ENCODE data around the gene BUB3. TPM values are rescaled to one million over a fixed set of nuclear protein-coding genes. Genes with fewer than 3 reads are reported as not detected.
A peak's percentile ranks its signal among the peaks of the same experiment; 100 is the strongest.

The BUB3 gene
- total and polyA plus RNA-seq, 2 donors (not counting 1 experiment from before 2014, with no cell fraction given) = 121 to 195 TPM

DNA sequence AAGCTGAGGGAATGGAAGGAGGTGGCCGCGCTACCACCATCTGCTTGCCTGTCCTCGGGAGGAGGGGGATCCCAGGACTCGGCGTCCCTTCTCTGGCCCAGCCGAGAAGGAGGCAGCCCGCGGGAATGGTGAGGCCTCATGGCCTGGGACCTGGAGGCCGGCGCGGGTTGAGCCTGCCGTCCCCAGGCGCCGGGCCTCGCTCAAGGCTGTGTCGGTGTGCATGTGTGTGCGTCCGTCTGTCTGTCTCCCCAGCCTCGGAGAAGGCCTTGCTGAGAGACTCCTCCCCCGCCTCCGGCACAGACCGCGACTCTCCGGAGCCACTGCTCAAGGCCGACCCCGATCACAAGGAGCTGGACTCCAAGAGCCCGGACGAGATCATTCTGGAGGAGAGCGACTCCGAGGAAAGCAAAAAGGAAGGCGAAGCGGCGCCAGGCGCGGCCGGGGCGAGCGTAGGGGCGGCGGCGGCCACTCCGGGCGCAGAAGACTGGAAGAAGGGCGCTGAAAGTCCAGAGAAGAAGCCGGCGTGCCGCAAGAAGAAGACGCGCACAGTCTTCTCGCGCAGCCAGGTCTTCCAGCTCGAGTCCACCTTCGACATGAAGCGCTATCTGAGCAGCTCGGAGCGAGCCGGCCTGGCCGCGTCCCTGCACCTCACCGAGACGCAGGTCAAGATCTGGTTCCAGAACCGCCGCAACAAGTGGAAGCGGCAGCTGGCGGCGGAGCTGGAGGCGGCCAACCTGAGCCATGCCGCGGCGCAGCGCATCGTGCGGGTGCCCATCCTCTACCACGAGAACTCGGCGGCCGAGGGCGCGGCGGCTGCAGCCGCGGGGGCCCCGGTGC, 17.2 kb upstream of the BUB3 start:
- peaks cover 90% of the 10 kb centered on the region for H3K27me3 ChIP-seq (ENCODE audit: control insufficient read depth, insufficient read depth, low read length)
- H3K9ac ChIP-seq (ENCODE audit: insufficient read depth, low read length) = no peak overlapping the region
- H3K4me1 ChIP-seq (ENCODE audit: control insufficient read depth, extremely low read depth, insufficient read depth, low read length) = peaks cover 5% of the 10 kb centered on the region
- no peak overlapping the region for H3K27ac ChIP-seq (ENCODE audit: insufficient read depth, low read length)
- no peaks in the 10 kb centered on the region for H3K36me3 ChIP-seq (ENCODE audit: control insufficient read depth, insufficient read depth, low read length)
- H3K79me2 ChIP-seq (ENCODE audit: control insufficient read depth, insufficient read depth, low read length) = no peaks in the 10 kb centered on the region
- H3K4me3 ChIP-seq (replicated peaks in 1 of 4; ENCODE audit: control extremely low read depth in 1 of 4, insufficient read depth in 1 of 4, low read depth in 3 of 4, low read length in 4 of 4) = no peak overlapping the region
- peak overlapping the region; percentile 25 for H3K4me2 ChIP-seq (ENCODE audit: extremely low read depth, insufficient read depth, low read length)
- no peaks in the 10 kb centered on the region for H4K20me1 ChIP-seq (ENCODE audit: control insufficient read depth, extremely low read depth, insufficient read depth, low read length)
- H3K9me3 ChIP-seq (ENCODE audit: control insufficient read depth, insufficient read depth, low read depth, low read length) = no peaks in the 10 kb centered on the region
- TF ChIP-seq, protein P1, sequence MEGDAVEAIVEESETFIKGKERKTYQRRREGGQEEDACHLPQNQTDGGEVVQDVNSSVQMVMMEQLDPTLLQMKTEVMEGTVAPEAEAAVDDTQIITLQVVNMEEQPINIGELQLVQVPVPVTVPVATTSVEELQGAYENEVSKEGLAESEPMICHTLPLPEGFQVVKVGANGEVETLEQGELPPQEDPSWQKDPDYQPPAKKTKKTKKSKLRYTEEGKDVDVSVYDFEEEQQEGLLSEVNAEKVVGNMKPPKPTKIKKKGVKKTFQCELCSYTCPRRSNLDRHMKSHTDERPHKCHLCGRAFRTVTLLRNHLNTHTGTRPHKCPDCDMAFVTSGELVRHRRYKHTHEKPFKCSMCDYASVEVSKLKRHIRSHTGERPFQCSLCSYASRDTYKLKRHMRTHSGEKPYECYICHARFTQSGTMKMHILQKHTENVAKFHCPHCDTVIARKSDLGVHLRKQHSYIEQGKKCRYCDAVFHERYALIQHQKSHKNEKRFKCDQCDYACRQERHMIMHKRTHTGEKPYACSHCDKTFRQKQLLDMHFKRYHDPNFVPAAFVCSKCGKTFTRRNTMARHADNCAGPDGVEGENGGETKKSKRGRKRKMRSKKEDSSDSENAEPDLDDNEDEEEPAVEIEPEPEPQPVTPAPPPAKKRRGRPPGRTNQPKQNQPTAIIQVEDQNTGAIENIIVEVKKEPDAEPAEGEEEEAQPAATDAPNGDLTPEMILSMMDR (conservative IDR thresholded peaks at IDR 0.05 in 1 of 2, IDR thresholded peaks at IDR 0.05 in 1 of 2; ENCODE audit: low read depth in 1 of 2, low read length in 2 of 2) = no peak
- TF ChIP-seq EZH2 (IDR thresholded peaks at IDR 0.05; ENCODE audit: low read length, missing control alignments) = peak; percentile 98
- peak; percentile 23 to 24 for DNase-seq (ENCODE audit: low read depth in 2 of 2)
- H2AFZ ChIP-seq (ENCODE audit: low read length) = no peak overlapping the region

DNA sequence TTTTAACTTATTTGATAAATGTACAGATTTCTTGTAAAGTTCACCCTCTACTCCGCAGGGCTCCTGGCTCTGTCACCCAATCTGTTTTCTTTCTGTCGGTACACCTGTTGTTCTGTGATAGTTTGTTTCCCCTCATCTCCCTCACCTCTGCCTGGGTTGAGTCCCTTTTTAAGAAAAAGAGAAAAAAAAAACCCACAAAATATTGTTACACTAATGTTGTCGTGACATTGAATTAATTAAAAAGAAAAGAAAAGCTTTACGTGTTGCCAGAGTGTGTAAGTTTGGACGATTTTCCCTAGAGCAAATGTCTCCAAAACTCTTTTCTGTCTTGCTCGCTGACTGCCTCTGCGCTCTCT, 15.1 kb upstream of the BUB3 start:
- Histone ChIP-seq H3K36me3 (ENCODE audit: control insufficient read depth, insufficient read depth, low read length) (no peaks in the 10 kb centered on the region), H3K4me2 (ENCODE audit: extremely low read depth, insufficient read depth, low read length) (no peak overlapping the region)

DNA sequence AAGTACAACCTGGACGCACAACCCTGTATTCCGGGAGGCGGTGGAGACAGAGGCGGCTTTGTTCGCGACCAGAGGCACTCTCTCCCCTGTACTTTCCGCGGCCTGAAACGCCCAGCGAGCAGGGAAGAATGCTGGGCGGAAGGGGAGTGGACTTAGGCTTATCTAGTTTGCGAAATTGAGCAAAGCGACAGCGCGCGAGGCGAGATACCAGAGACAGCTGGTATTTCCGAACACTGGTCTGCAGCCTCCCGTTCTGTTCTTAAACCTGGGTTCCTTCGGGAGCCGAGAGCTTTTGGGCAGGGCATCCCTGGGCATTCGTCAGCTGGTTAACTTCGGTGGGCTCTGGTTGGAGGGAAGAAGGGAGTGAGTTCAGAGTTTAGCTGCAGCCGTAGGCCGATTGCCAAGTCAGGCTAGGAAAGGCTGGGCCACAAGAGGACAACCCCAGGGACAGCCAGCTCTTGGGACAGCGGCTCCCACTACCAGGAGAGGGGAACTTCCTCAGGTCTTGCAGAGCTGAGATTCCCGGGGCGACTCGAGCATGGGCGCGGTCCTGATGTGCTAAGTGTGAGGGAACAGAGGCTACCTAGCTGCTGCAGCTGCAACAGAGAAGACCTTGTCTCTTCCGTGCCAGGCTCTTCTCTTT, 14.6 kb upstream of the BUB3 start:
- Histone ChIP-seq H3K27me3 (ENCODE audit: control insufficient read depth, insufficient read depth, low read length) (peaks cover 87% of the 10 kb centered on the region), H2AFZ (ENCODE audit: low read length) (no peak overlapping the region), H3K79me2 (ENCODE audit: control insufficient read depth, insufficient read depth, low read length) (no peaks in the 10 kb centered on the region), H3K4me2 (ENCODE audit: extremely low read depth, insufficient read depth, low read length) (no peak overlapping the region), H3K27ac (ENCODE audit: insufficient read depth, low read length) (no peak overlapping the region), H3K36me3 (ENCODE audit: control insufficient read depth, insufficient read depth, low read length) (no peaks in the 10 kb centered on the region), H3K9ac (ENCODE audit: insufficient read depth, low read length) (no peak overlapping the region), H3K4me1 (ENCODE audit: control insufficient read depth, extremely low read depth, insufficient read depth, low read length) (no peaks in the 10 kb centered on the region), H3K4me3 (replicated peaks in 1 of 4; ENCODE audit: control extremely low read depth in 1 of 4, insufficient read depth in 1 of 4, low read depth in 3 of 4, low read length in 4 of 4) (no peak overlapping the region), H4K20me1 (ENCODE audit: control insufficient read depth, extremely low read depth, insufficient read depth, low read length) (no peaks in the 10 kb centered on the region), H3K9me3 (ENCODE audit: control insufficient read depth, insufficient read depth, low read depth, low read length) (no peaks in the 10 kb centered on the region)
- no peak for DNase-seq (ENCODE audit: low read depth in 2 of 2)
- peak; percentile 96 for TF ChIP-seq EZH2 (IDR thresholded peaks at IDR 0.05; ENCODE audit: low read length, missing control alignments)
- TF ChIP-seq, protein P1 (conservative IDR thresholded peaks at IDR 0.05 in 1 of 2, IDR thresholded peaks at IDR 0.05 in 1 of 2; ENCODE audit: low read depth in 1 of 2, low read length in 2 of 2) = no peak

More for the DNA sequence above, 15.1 kb upstream of the BUB3 start:
- no peaks in the 10 kb centered on the region for H3K9me3 ChIP-seq (ENCODE audit: control insufficient read depth, insufficient read depth, low read depth, low read length)
- TF ChIP-seq, protein P1 (conservative IDR thresholded peaks at IDR 0.05 in 1 of 2, IDR thresholded peaks at IDR 0.05 in 1 of 2; ENCODE audit: low read depth in 1 of 2, low read length in 2 of 2) = no peak
- no peak for TF ChIP-seq EZH2 (IDR thresholded peaks at IDR 0.05; ENCODE audit: low read length, missing control alignments)
- H4K20me1 ChIP-seq (ENCODE audit: control insufficient read depth, extremely low read depth, insufficient read depth, low read length) = no peaks in the 10 kb centered on the region
- no peaks in the 10 kb centered on the region for H3K79me2 ChIP-seq (ENCODE audit: control insufficient read depth, insufficient read depth, low read length)
- H3K4me1 ChIP-seq (ENCODE audit: control insufficient read depth, extremely low read depth, insufficient read depth, low read length) = no peaks in the 10 kb centered on the region
- no peak for DNase-seq (ENCODE audit: low read depth in 2 of 2)
- no peak overlapping the region for H2AFZ ChIP-seq (ENCODE audit: low read length)
- H3K27ac ChIP-seq (ENCODE audit: insufficient read depth, low read length) = no peak overlapping the region
- H3K9ac ChIP-seq (ENCODE audit: insufficient read depth, low read length) = no peak overlapping the region
- no peak overlapping the region for H3K4me3 ChIP-seq (replicated peaks in 1 of 4; ENCODE audit: control extremely low read depth in 1 of 4, insufficient read depth in 1 of 4, low read depth in 3 of 4, low read length in 4 of 4)
- peaks cover 89% of the 10 kb centered on the region for H3K27me3 ChIP-seq (ENCODE audit: control insufficient read depth, insufficient read depth, low read length)
